SK-N-SH (cell line): ENCODE data around the gene ABCB9. TPM values are rescaled to one million over a fixed set of nuclear protein-coding genes. Genes with fewer than 3 reads are reported as not detected.
A peak's percentile ranks its signal among the peaks of the same experiment; 100 is the strongest.
"Not testable (repeated sequence)": the region's sequence is repeated elsewhere in the genome, so short reads cannot be mapped to it uniquely, and the experiment has no call there.

Source experiments
- CTCF ChIA-PET: fragments of 300-600, 350-600 bp; formaldehyde crosslinking; extraction: SDS; loops from one replicate; lab custom pipeline; 2021; lab: Yijun Ruan, JAX
- POLR2A ChIA-PET: fragments of 350-600 bp; sonication (Branson Sonifier 250); formaldehyde crosslinking; extraction: SDS; loops from one replicate; lab custom pipeline; 2020; ENCODE audit warnings: antibody characterized with exemption, inconsistent platforms; lab: Yijun Ruan, JAX
- DNase-seq: peaks from one replicate; pipeline ENCODE4 v3.0.0; 2012
- H2AFZ ChIP-seq: fragments of 200-600 bp; sonication (generic); 2 replicates; pipeline ENCODE4 v1.8.1; 2016; ENCODE audit warnings: antibody characterized with exemption, mild to moderate bottlenecking, low read depth
- H3F3A ChIP-seq: fragments of 200-600 bp; sonication (generic); replicated peaks from 2 replicates; pipeline ENCODE3; 2016; ENCODE audit warnings: antibody characterized with exemption, mild to moderate bottlenecking; ENCODE audit not compliant: insufficient read depth
- H3K27ac ChIP-seq, 2 experiments: fragments of 200-500 bp in 1 of 2; fragments of 200-600 bp in 1 of 2; sonication (Bioruptor generic) in 1 of 2; sonication (generic), shearing (Covaris generic) in 1 of 2; 2 replicates each; pipeline versions ENCODE4 v1.5.1 to v1.6.1; 2014 to 2016; ENCODE audit warnings: low read depth in 2 of 2, inconsistent platforms in 1 of 2, low read length in 1 of 2, mild to moderate bottlenecking in 1 of 2, mixed read lengths in 1 of 2
- H3K27me3 ChIP-seq: fragments of 200-600 bp; sonication (generic), shearing (Covaris generic); 2 replicates; pipeline ENCODE4 v1.6.1; 2016; ENCODE audit warnings: mixed run types; ENCODE audit not compliant: insufficient read depth
- H3K36me3 ChIP-seq, 2 experiments: fragments of 200-500 bp in 1 of 2; fragments of 200-600 bp in 1 of 2; sonication (Bioruptor generic) in 1 of 2; sonication (generic) in 1 of 2; replicated peaks in 1 of 2; 2 replicates each; pipeline versions ENCODE3 to v1.5.1; 2014 to 2016; ENCODE audit warnings: low read length in 1 of 2, mild to moderate bottlenecking in 1 of 2; ENCODE audit not compliant: insufficient read depth in 2 of 2, control insufficient read depth in 1 of 2
- H3K4me1 ChIP-seq, 2 experiments: fragments of 200-500 bp in 1 of 2; fragments of 200-600 bp in 1 of 2; sonication (Bioruptor generic) in 1 of 2; sonication (generic), shearing (Covaris generic) in 1 of 2; 2 replicates each; pipeline versions ENCODE4 v1.5.1 to v1.6.1; 2014 to 2016; ENCODE audit warnings: low read depth in 1 of 2, low read length in 1 of 2, mixed run types in 1 of 2; ENCODE audit not compliant: insufficient read depth in 2 of 2, control insufficient read depth in 1 of 2
- H3K4me2 ChIP-seq: fragments of 200-600 bp; sonication (generic), shearing (Covaris generic); 2 replicates; pipeline ENCODE4 v1.6.1; 2017; ENCODE audit warnings: mixed run types
- H3K4me3 ChIP-seq, 2 experiments: fragments of 200-500 bp in 1 of 2; fragments of 200-600 bp in 1 of 2; sonication (Bioruptor generic) in 1 of 2; sonication (generic), shearing (Covaris generic) in 1 of 2; 2 replicates each; pipeline versions ENCODE4 v1.5.1 to v1.8.1; 2014 to 2016; ENCODE audit warnings: low read depth in 2 of 2, inconsistent platforms in 1 of 2, low read length in 1 of 2, mild to moderate bottlenecking in 1 of 2, mixed read lengths in 1 of 2, moderate library complexity in 1 of 2
- H3K79me2 ChIP-seq: fragments of 200-600 bp; sonication (generic); 2 replicates; pipeline ENCODE4 v1.8.1; 2017; ENCODE audit warnings: mild to moderate bottlenecking; ENCODE audit not compliant: insufficient read depth
- H3K9ac ChIP-seq: fragments of 200-600 bp; sonication (generic); 2 replicates; pipeline ENCODE4 v1.6.1; 2017; ENCODE audit warnings: mixed run types
- H3K9me2 ChIP-seq: fragments of 200-600 bp; sonication (generic); 2 replicates; pipeline ENCODE4 v1.6.1; 2017; ENCODE audit warnings: mixed run types
- H3K9me3 ChIP-seq: fragments of 200-600 bp; sonication (generic); 2 replicates; pipeline ENCODE4 v1.6.1; 2017; ENCODE audit warnings: mixed run types, mild to moderate bottlenecking, moderate library complexity
- H4K20me1 ChIP-seq: fragments of 200-600 bp; sonication (generic); 2 replicates; pipeline ENCODE4 v1.6.1; 2017; ENCODE audit warnings: mild to moderate bottlenecking, mixed run types; ENCODE audit not compliant: insufficient read depth
- FOSL2 ChIP-seq: IDR thresholded peaks from 2 replicates; pipeline ENCODE4 v1.4.0; 2012; ENCODE audit warnings: low read depth, mild to moderate bottlenecking, moderate library complexity, borderline replicate concordance
- FOXM1 ChIP-seq: IDR thresholded peaks from 2 replicates; pipeline ENCODE4 v1.4.0; 2012; ENCODE audit warnings: low read depth, mild to moderate bottlenecking
- GABPA ChIP-seq: IDR thresholded peaks from 2 replicates; pipeline ENCODE4 v1.4.0; 2012; ENCODE audit warnings: low read depth, mild to moderate bottlenecking
- JUND ChIP-seq: IDR thresholded peaks from 2 replicates; pipeline ENCODE4 v1.4.0; 2012
- PBX3 ChIP-seq: IDR thresholded peaks from 2 replicates; pipeline ENCODE4; 2012
- POLR2AphosphoS5 ChIP-seq: IDR thresholded peaks from 2 replicates; pipeline ENCODE4 v1.6.1; 2012; ENCODE audit warnings: low read depth, low read length
- RXRA ChIP-seq: IDR thresholded peaks from 2 replicates; pipeline ENCODE4 v1.4.0; 2012; ENCODE audit warnings: low read depth, mild to moderate bottlenecking, borderline replicate concordance
- WGBS: methylation state at CpG from one replicate; pipeline ENCODE4 v1.1.6; 2017; ENCODE audit warnings: low lambda C conversion rate; 5-methylcytosine and 5-hydroxymethylcytosine counted together
- polyA plus RNA-seq, 3 experiments: library from polyadenylated mRNA; depleted of rRNA; stranded (reverse); fragments of >200 nt; gene quantifications; 2 replicates each; pipeline ENCODE4 v1.2.3, GENCODE V29; 2012
- TF ChIP-seq, protein P1 (sequence below): fragments of 200-600 bp; sonication (generic); IDR thresholded peaks from 2 replicates; pipeline ENCODE4 v1.6.1; 2017; ENCODE audit warnings: antibody characterized with exemption, mild to moderate bottlenecking, moderate library complexity
- TF ChIP-seq, protein P2 (sequence below): IDR thresholded peaks from 2 replicates; pipeline ENCODE4 v1.4.0; 2012; ENCODE audit warnings: low read depth

The ABCB9 gene
- polyA plus RNA-seq, 1 of the 3 experiments (the other 2 are of a cell fraction), result 6.2 TPM

DNA sequence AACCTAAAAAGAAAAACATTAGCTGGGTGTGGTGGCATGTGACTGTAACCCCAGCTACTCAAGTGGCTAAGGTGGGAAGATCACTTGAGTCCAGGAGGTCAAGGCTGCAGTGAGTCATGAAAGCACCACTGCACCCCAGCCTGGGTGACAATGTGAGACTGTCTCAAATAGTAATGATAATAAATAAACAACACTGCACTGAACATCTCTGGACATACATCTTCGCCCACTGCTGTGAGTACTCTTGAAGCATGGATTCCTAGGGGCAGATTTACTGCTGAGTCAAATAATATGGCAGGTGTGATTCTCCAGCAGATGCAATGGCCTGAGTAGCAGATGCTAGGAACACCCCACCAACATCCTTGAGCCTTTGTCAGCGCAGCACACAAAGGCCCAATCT, 23.6 kb downstream of the ABCB9 start:
- H3K4me2 ChIP-seq, result no peak overlapping the region
- TF ChIP-seq POLR2AphosphoS5, result no peak
- TF ChIP-seq GABPA, result no peak
- no peak for TF ChIP-seq PBX3
- TF ChIP-seq, protein P1, sequence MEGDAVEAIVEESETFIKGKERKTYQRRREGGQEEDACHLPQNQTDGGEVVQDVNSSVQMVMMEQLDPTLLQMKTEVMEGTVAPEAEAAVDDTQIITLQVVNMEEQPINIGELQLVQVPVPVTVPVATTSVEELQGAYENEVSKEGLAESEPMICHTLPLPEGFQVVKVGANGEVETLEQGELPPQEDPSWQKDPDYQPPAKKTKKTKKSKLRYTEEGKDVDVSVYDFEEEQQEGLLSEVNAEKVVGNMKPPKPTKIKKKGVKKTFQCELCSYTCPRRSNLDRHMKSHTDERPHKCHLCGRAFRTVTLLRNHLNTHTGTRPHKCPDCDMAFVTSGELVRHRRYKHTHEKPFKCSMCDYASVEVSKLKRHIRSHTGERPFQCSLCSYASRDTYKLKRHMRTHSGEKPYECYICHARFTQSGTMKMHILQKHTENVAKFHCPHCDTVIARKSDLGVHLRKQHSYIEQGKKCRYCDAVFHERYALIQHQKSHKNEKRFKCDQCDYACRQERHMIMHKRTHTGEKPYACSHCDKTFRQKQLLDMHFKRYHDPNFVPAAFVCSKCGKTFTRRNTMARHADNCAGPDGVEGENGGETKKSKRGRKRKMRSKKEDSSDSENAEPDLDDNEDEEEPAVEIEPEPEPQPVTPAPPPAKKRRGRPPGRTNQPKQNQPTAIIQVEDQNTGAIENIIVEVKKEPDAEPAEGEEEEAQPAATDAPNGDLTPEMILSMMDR, result no peak
- TF ChIP-seq RXRA, result no peak
- TF ChIP-seq, all 33 proteins: peak for 0
- CTCF ChIA-PET, result interaction anchor here (1.3 kb wide), 1 partner anchor 82 kb away, joined by 4 read pairs; no protein-coding TSS in a partner anchor
- H3K27ac ChIP-seq, result peak overlapping the region in 1 of 2 experiments; percentile 3; a peak in 1 of 4 replicates
- POLR2A ChIA-PET, result interaction anchor here (0.6 kb wide), 1 partner anchor 48 kb away, joined by 3 read pairs; no protein-coding TSS in a partner anchor
- H3K36me3 ChIP-seq, result no peaks in the 10 kb centered on the region
- H2AFZ ChIP-seq, result no peak overlapping the region
- H3K9me2 ChIP-seq, result no peaks in the 10 kb centered on the region
- H3K4me3 ChIP-seq, result no peak overlapping the region
- H3K4me1 ChIP-seq, result peaks cover 0 to 30% of the 10 kb centered on the region in 2 experiments; a peak in 2 of 4 replicates
- DNase-seq, result no peak
- H3K79me2 ChIP-seq, result no peaks in the 10 kb centered on the region
- H3F3A ChIP-seq, result peaks cover 15% of the 10 kb centered on the region
- no peaks in the 10 kb centered on the region for H4K20me1 ChIP-seq
- no peaks in the 10 kb centered on the region for H3K9me3 ChIP-seq
- WGBS, result 92% methylated on average over 2 of the region's 2 CpGs
- no peak overlapping the region for H3K9ac ChIP-seq
- no peaks in the 10 kb centered on the region for H3K27me3 ChIP-seq

GRCh38 chr12:122941351-122941750, 24.9 kb downstream of the ABCB9 start:
- H3K4me1 ChIP-seq, result peaks cover 0 to 21% of the 10 kb centered on the region in 2 experiments; a peak in 1 of 4 replicates
- H3K36me3 ChIP-seq, H4K20me1 ChIP-seq, H3K4me3 ChIP-seq, H3F3A ChIP-seq, H3K9ac ChIP-seq, H3K4me2 ChIP-seq, H3K27ac ChIP-seq, H3K9me3 ChIP-seq, H3K9me2 ChIP-seq, H3K27me3 ChIP-seq, H3K79me2 ChIP-seq, H2AFZ ChIP-seq, DNase-seq: not testable (repeated sequence)
- CTCF ChIA-PET, result interaction anchor here (1.0 to 1.5 kb wide), 3 partner anchors 84 to 297 kb away, joined by 3 to 5 read pairs (median 4); no protein-coding TSS in a partner anchor
- TF ChIP-seq FOSL2, result peak; percentile 18; the same call in 1 of the 2 replicates
- POLR2A ChIA-PET, result interaction anchor here (0.6 kb wide), 1 partner anchor 43 kb away, joined by 3 read pairs; no protein-coding TSS in a partner anchor
- WGBS, result 85% methylated on average over 5 of the region's 5 CpGs

DNA sequence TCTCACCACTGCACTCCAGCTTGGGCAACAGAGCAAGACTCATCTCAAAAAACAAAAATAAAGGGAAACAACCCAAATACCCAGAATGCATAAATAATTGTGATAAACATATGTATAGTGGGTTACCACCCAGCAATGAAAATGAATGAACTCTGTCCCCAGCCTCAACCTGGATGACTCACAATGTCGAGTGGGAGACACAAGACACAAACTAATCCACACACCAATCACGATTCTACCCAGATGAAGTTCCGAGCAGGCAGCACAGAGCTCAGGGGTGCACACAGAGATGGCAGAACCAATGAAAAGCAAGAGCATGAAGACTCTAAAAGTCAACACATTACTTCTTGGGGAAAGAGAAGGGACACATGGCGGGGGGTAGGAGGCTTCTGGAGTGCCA, 27.1 kb downstream of the ABCB9 start:
- H3K9ac ChIP-seq, result no peak overlapping the region
- no peak overlapping the region for H3K4me3 ChIP-seq
- TF ChIP-seq JUND (no peak), GABPA (no peak), FOXM1 (no peak)
- TF ChIP-seq, protein P2, sequence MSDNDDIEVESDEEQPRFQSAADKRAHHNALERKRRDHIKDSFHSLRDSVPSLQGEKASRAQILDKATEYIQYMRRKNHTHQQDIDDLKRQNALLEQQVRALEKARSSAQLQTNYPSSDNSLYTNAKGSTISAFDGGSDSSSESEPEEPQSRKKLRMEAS, result no peak
- H3K4me1 ChIP-seq, result peaks cover 0 to 9% of the 10 kb centered on the region in 2 experiments; a peak in 1 of 4 replicates
- H3K27ac ChIP-seq, result no peak overlapping the region
- H3K36me3 ChIP-seq, result no peaks in the 10 kb centered on the region
- ChIA-PET CTCF (interaction anchor here (0.6 to 1.6 kb wide), 2 partner anchors 14 to 78 kb away, joined by 3 read pairs; no protein-coding TSS in a partner anchor), POLR2A (interaction anchor here (0.6 kb wide), 1 partner anchor 31 kb away, joined by 3 read pairs; no protein-coding TSS in a partner anchor)
- H3K27me3 ChIP-seq, result no peaks in the 10 kb centered on the region
- no peaks in the 10 kb centered on the region for H3F3A ChIP-seq
- no peak for DNase-seq
- whole genome bisulfite sequencing, result 85% methylated on average over 4 of the region's 4 CpGs
- H3K9me3 ChIP-seq, result no peaks in the 10 kb centered on the region
- no peaks in the 10 kb centered on the region for H4K20me1 ChIP-seq
- no peaks in the 10 kb centered on the region for H3K9me2 ChIP-seq
- no peak overlapping the region for H2AFZ ChIP-seq
- no peak overlapping the region for H3K4me2 ChIP-seq
- no peaks in the 10 kb centered on the region for H3K79me2 ChIP-seq
